ENCODE results near the gene CENPW. TPM values are rescaled to one million over a fixed set of nuclear protein-coding genes. Genes with fewer than 3 reads are reported as not detected.

The CENPW gene
- polyA plus RNA-seq, 3 donors, result 3.8 to 18.7 (median 17.6) TPM

GRCh38 chr6:126383203-126383602 is 43.3 kb downstream of the CENPW start:
- Histone ChIP-seq H4K20me1 (ENCODE audit: insufficient read depth, low read length) (no peaks in the 10 kb centered on the region), H3K36me3 (replicated peaks in 1 of 2; ENCODE audit: control insufficient read depth in 1 of 2, insufficient read depth in 2 of 2, low read length in 2 of 2) (no peaks in the 10 kb centered on the region), H3K4me2 (replicated peaks; ENCODE audit: extremely low read depth, low read length, poor library complexity, severe bottlenecking) (no peak overlapping the region), H3K79me2 (ENCODE audit: insufficient read depth, low read length) (no peaks in the 10 kb centered on the region), H3K9me3 (replicated peaks in 1 of 2; ENCODE audit: control insufficient read depth in 1 of 2, insufficient read depth in 1 of 2, low read length in 2 of 2) (peaks cover 0 to 8% of the 10 kb centered on the region in 2 donors), H3K4me3 (replicated peaks in 1 of 3; ENCODE audit: low read depth in 2 of 3, low read length in 3 of 3) (no peak overlapping the region), H3K27ac (ENCODE audit: low read depth in 1 of 2, low read length in 2 of 2) (no peak overlapping the region), H3K27me3 (ENCODE audit: control insufficient read depth in 2 of 2, insufficient read depth in 2 of 2, low read length in 2 of 2) (no peaks in the 10 kb centered on the region), H3K4me1 (ENCODE audit: control insufficient read depth in 1 of 2, insufficient read depth in 2 of 2, low read length in 2 of 2) (no peaks in the 10 kb centered on the region), H2AFZ (ENCODE audit: insufficient read depth, low read depth, low read length, poor library complexity, severe bottlenecking) (no peak overlapping the region), H3K9ac (ENCODE audit: insufficient read depth, low read length, poor library complexity, severe bottlenecking) (no peak overlapping the region)
- Mint-ChIP-seq H3K36me3 (no peaks in the 10 kb centered on the region), H3K27ac (no peak overlapping the region), H3K9me3 (peaks cover 5 to 23% (median 21%) of the 10 kb centered on the region in 7 donors), H3K4me3 (no peak overlapping the region), H3K27me3 (ENCODE audit: low read depth in 3 of 3) (no peaks in the 10 kb centered on the region), H3K4me1 (no peaks in the 10 kb centered on the region)
- TF ChIP-seq CTCF (IDR thresholded peaks at IDR 0.05), result no peak
- intact Hi-C loops (cut with micrococcal nuclease), result no loop called here
- no peak for DNase-seq

- no peaks in the 10 kb centered on the region for H3K27me3 Mint-ChIP-seq (ENCODE audit: low read depth in 3 of 3)
- no peaks in the 10 kb centered on the region for H3K4me1 Mint-ChIP-seq
- no peak for TF ChIP-seq CTCF (IDR thresholded peaks at IDR 0.05)
- H3K4me3 ChIP-seq (replicated peaks in 1 of 3; ENCODE audit: low read depth in 2 of 3, low read length in 3 of 3), result no peak overlapping the region
- H2AFZ ChIP-seq (ENCODE audit: insufficient read depth, low read depth, low read length, poor library complexity, severe bottlenecking), result no peak overlapping the region
- WGBS (ENCODE audit: insufficient coverage), result no CpG with 5 or more reads among the region's 1 CpG
- H3K27ac Mint-ChIP-seq, result no peak overlapping the region
- no peak overlapping the region for H3K27ac ChIP-seq (ENCODE audit: low read depth in 1 of 2, low read length in 2 of 2)
- no peaks in the 10 kb centered on the region for H4K20me1 ChIP-seq (ENCODE audit: insufficient read depth, low read length)
- no peak overlapping the region for H3K4me2 ChIP-seq (replicated peaks; ENCODE audit: extremely low read depth, low read length, poor library complexity, severe bottlenecking)
- no peaks in the 10 kb centered on the region for H3K27me3 ChIP-seq (ENCODE audit: control insufficient read depth in 2 of 2, insufficient read depth in 2 of 2, low read length in 2 of 2)
- DNase-seq, result no peak
- no peaks in the 10 kb centered on the region for H3K36me3 Mint-ChIP-seq
- H3K9ac ChIP-seq (ENCODE audit: insufficient read depth, low read length, poor library complexity, severe bottlenecking), result no peak overlapping the region
- H3K4me1 ChIP-seq (ENCODE audit: control insufficient read depth in 1 of 2, insufficient read depth in 2 of 2, low read length in 2 of 2), result no peaks in the 10 kb centered on the region
- H3K36me3 ChIP-seq (replicated peaks in 1 of 2; ENCODE audit: control insufficient read depth in 1 of 2, insufficient read depth in 2 of 2, low read length in 2 of 2), result no peaks in the 10 kb centered on the region
- peaks cover 5 to 23% (median 21%) of the 10 kb centered on the region in 7 donors for H3K9me3 Mint-ChIP-seq
- H3K4me3 Mint-ChIP-seq, result no peak overlapping the region
- H3K79me2 ChIP-seq (ENCODE audit: insufficient read depth, low read length), result no peaks in the 10 kb centered on the region
- H3K9me3 ChIP-seq (replicated peaks in 1 of 2; ENCODE audit: control insufficient read depth in 1 of 2, insufficient read depth in 1 of 2, low read length in 2 of 2), result peaks cover 0 to 8% of the 10 kb centered on the region in 2 donors
- intact Hi-C loops (cut with micrococcal nuclease), result no loop called here
Observed at GRCh38 chr6:126385536-126385935, 45.6 kb downstream of the CENPW start.

All from CD14-positive monocyte (primary cell).